Measurements from ENCODE around the gene ZNF248. TPM values are rescaled to one million over a fixed set of nuclear protein-coding genes. Genes with fewer than 3 reads are reported as not detected.

Gene ZNF248
- total and polyA plus RNA-seq, 4 donors: 1.8 to 7.9 (median 4.4) TPM

GRCh38 chr10:37871568-37872251 lies 14.3 kb upstream of the ZNF248 start:
- H3K9ac ChIP-seq (ENCODE audit: low read depth in 1 of 2, low read length in 2 of 2): no peak overlapping the region
- no peaks in the 10 kb centered on the region for H3K4me1 ChIP-seq (ENCODE audit: control insufficient read depth in 4 of 4, insufficient read depth in 4 of 4, low read length in 3 of 4)
- no peaks in the 10 kb centered on the region for H3K9me3 ChIP-seq (ENCODE audit: control insufficient read depth in 4 of 4, low read length in 3 of 4)
- no peak for DNase-seq (ENCODE audit: low spot score)
- no peak overlapping the region for H3K27ac ChIP-seq (ENCODE audit: low read depth in 1 of 2, low read length in 2 of 2)
- no peak overlapping the region for H3K4me3 ChIP-seq (ENCODE audit: low read depth in 1 of 3, low read length in 3 of 3)
- no peaks in the 10 kb centered on the region for H3K36me3 ChIP-seq (ENCODE audit: control insufficient read depth in 4 of 4, insufficient read depth in 3 of 4, low read depth in 1 of 4, low read length in 3 of 4)
- H3K27me3 ChIP-seq (ENCODE audit: control insufficient read depth in 4 of 4, insufficient read depth in 4 of 4, low read length in 3 of 4): no peaks in the 10 kb centered on the region
- 80% methylated on average over 7 of the region's 7 CpGs for WGBS
- TF ChIP-seq ATF3 (IDR thresholded peaks at IDR 0.05): no peak
- no peak for TF ChIP-seq HNF4A (conservative IDR thresholded peaks at IDR 0.05)
- TF ChIP-seq CTCF (IDR thresholded peaks at IDR 0.05; ENCODE audit: low read depth, low read length, missing input control): no peak
- TF ChIP-seq EGR1 (IDR thresholded peaks at IDR 0.05; ENCODE audit: low read depth in 2 of 2): no peak
- TF ChIP-seq ZBTB33 (IDR thresholded peaks at IDR 0.05): no peak
- no peak for TF ChIP-seq JUND (IDR thresholded peaks at IDR 0.05)
- TF ChIP-seq MAX (IDR thresholded peaks at IDR 0.05): no peak
- no peak for TF ChIP-seq NR2F2 (IDR thresholded peaks at IDR 0.05)
- no peak for TF ChIP-seq RAD21 (IDR thresholded peaks at IDR 0.05)
- TF ChIP-seq REST (IDR thresholded peaks at IDR 0.05): no peak
- TF ChIP-seq HNF4G (IDR thresholded peaks at IDR 0.05): no peak

- Histone ChIP-seq H3K9ac (ENCODE audit: low read depth in 1 of 2, low read length in 2 of 2) (no peak overlapping the region), H3K36me3 (ENCODE audit: control insufficient read depth in 4 of 4, insufficient read depth in 3 of 4, low read depth in 1 of 4, low read length in 3 of 4) (no peaks in the 10 kb centered on the region), H3K4me1 (ENCODE audit: control insufficient read depth in 4 of 4, insufficient read depth in 4 of 4, low read length in 3 of 4) (no peaks in the 10 kb centered on the region), H3K27me3 (ENCODE audit: control insufficient read depth in 4 of 4, insufficient read depth in 4 of 4, low read length in 3 of 4) (no peaks in the 10 kb centered on the region), H3K27ac (ENCODE audit: low read depth in 1 of 2, low read length in 2 of 2) (no peak overlapping the region), H3K4me3 (ENCODE audit: low read depth in 1 of 3, low read length in 3 of 3) (no peak overlapping the region), H3K9me3 (ENCODE audit: control insufficient read depth in 4 of 4, low read length in 3 of 4) (no peaks in the 10 kb centered on the region)
- WGBS: 48% methylated on average over 2 of the region's 2 CpGs
- no peak for DNase-seq (ENCODE audit: low spot score)
- TF ChIP-seq EGR1 (IDR thresholded peaks at IDR 0.05; ENCODE audit: low read depth in 2 of 2): no peak
Measured at GRCh38 chr10:37871143-37871542, 13.7 kb upstream of the ZNF248 start.
